HG03520 (cell line): Measurements from ENCODE around the gene NDRG3.

ENCODE experiments used
- ATAC-seq: cut with Tn5 transposase; IDR thresholded peaks from one replicate; pipeline ENCODE4 v1.9.1; 2021; ENCODE audit warnings: mild to moderate bottlenecking, moderate library complexity; ENCODE audit not compliant: unreplicated experiment

The NDRG3 gene

DNA sequence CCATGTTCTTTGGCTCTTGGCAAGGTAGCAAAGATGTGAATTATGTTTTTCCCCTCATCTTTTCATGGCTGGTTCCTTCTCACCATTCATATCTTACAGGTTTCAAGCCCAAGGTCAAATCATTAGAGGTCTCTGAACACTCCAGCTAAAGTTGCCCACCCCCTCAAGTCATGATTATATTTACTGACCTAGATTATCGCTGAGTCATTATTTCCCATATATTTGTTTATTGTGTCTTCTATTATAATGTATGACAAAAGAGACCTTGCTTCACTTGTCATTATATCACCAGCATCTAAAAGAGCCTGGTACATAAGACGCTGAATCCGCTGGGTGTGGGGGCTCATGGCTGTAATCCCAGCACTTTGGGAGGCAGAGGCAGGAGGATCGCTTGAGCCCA is 15.2 kb upstream of the NDRG3 start:
- ATAC-seq = no peak

GRCh38 chr20:36760647-36761046 is 14.8 kb upstream of the NDRG3 start:
- no peak for ATAC-seq

- ATAC-seq = no peak
Measured at GRCh38 chr20:36758276-36758675, 12.4 kb upstream of the NDRG3 start.

GRCh38 chr20:36756496-36756895 is 10.6 kb upstream of the NDRG3 start:
- no peak for ATAC-seq

- no peak for ATAC-seq
Measured at GRCh38 chr20:36754656-36755222, 8.8 kb upstream of the NDRG3 start.

DNA sequence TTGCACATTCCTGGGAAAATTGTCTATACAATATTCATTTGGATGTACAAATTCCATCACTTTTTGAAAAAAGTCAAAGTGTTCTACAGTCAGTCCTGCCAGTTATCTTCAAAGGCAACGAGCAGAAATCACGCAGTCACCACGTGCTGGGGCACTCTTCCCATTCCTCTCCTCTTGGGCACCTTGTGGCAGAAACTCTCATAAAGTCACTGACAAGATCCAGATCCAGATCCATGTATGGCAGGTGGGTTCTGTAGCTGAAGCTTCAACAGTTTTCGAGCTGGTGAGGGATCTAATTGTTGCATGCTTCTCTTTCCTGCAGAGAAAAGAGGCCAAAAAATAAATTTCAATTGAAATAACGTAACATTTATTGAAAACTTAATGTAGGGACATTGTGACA is 6.7 kb upstream of the NDRG3 start:
- ATAC-seq = no peak

GRCh38 chr20:36745234-36745926 is 510 bp downstream of the NDRG3 start:
- ATAC-seq = peak; percentile 33

- no peak for ATAC-seq
Measured at GRCh38 chr20:36744764-36745191, 1.1 kb downstream of the NDRG3 start.

DNA sequence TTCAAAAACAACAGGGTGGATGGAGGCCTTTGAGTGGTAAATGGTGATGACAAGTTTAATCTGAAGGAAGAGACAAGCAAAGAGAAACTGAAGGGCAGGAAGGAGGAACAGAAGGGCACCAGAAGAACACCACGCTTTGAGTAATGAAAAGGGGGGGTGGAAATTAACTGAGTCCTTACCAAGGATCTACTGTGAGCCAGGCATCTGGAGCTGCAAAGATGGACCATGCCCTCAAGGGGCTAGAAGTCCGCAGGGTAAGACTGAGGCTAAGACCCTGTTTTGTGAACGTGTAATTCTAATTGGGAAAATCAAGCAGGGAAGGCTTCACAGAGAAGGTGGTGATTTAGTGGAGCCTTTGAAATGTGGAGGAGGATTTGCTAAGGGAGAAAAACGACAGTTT is 1.6 kb downstream of the NDRG3 start:
- ATAC-seq = no peak

DNA sequence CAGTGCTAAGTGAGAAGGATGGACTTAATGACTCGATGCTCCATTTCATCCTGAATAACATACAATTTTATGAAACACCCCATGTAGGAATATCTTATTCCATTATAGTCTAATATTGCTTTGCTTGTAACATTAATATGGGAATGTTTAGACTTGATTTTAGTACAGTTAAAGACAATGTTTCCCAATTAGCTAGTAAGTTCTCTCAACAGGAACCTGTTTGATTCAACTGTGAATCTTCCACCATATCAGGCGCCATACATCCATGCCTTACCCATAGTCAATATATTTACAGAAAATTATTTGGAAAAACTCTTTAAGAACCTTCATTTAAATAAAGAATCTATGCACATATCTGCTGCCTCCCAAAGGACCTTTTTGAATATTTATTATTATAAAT is 3.3 kb downstream of the NDRG3 start:
- ATAC-seq = no peak

DNA sequence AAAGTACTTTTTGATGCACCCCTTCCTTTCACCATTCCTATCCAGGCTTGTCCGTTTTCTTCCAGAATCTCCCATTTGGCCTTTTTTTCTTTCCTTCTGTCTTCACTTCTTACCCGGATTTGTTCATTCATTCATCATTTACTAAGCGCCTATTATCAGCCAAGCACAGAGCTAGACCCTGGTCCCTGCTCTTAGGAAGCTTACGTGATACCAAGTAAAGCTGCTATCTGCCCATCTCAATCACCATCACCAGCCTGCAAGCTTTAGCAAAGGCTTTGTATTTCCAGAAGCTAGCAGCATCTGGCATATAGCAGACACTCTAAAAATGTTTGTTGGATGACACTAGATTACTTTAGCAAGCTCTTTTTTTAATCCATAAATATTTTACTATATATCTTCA is 4.8 kb downstream of the NDRG3 start:
- no peak for ATAC-seq

GRCh38 chr20:36737183-36737499 is 8.7 kb downstream of the NDRG3 start:
- ATAC-seq = no peak

DNA sequence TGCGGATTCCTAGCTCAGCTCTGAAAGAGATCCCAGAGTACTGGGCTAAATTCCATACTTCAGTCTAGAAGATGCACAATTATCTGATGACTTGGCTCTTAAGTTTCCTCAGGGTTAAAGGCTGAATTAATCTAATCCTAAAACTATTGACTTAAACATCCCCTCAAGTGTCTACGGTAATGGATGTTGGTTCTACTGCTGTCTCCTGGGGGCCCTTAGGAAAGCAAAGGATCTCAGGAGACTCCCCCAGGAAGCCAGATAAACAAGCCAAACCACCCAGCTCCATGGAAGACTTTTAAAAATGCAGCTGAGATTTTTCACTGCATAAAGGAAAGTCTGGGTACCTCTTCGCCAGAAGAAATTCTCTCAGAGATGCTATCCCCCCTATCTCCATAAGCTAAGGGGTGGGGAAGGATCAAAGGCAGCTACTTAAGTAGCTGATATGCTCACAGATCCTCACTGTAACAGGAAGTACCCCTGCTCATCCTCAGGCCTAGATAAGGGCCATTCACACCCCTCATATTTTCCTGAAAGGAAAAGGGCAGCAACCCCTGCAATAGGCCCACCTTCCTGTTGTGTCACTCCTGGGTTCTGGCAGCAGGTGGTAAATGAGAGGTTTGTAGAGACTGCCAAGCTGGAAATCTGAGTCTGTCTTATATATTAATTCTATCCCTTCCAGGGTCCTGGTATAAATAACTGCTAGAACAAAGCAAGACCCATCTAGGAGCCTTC is 9.3 kb downstream of the NDRG3 start:
- ATAC-seq = no peak

- no peak for ATAC-seq
Measured at GRCh38 chr20:36732456-36732855, 13.4 kb downstream of the NDRG3 start.

DNA sequence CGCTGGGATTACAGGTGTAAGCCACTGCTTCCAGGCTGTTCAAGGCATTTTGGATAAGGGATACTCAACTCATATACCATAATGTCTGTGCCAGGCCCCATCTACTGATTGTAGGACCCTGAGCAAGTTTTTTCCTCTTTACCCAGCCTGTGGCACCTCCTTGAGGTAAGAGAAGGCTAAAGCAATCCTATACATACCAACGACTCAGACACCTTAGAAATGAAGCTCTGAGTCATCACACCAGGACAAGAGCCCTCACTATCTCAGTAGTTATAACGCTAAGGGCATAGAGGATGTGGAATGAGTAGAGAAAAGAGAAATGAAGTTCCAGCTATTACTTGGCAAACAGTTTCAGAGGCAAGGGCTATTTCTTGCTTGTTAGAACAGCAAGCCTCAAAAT is 16.9 kb downstream of the NDRG3 start:
- no peak for ATAC-seq

GRCh38 chr20:36726168-36726567 is 19.7 kb downstream of the NDRG3 start:
- no peak for ATAC-seq

DNA sequence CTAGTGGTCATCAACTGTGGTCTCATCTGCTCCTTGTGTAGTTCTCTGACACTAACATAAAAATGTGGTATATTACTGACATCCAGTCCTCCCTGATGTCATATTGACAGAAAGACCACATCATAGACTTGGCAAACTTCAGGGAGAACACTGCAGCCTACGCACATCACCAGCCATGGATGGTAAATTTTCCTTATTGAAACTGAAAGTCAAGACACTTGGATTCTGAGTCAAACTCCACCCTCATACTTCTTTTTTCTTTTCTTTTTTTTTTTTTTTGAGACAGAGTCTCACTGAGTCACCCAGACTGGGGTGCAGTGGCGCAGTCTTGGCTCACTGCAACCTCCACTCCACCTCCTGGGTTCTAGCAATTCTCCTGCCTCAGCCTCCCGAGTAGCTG is 25.4 kb downstream of the NDRG3 start:
- no peak for ATAC-seq

- ATAC-seq = no peak
Measured at GRCh38 chr20:36717657-36718056, 28.2 kb downstream of the NDRG3 start.

DNA sequence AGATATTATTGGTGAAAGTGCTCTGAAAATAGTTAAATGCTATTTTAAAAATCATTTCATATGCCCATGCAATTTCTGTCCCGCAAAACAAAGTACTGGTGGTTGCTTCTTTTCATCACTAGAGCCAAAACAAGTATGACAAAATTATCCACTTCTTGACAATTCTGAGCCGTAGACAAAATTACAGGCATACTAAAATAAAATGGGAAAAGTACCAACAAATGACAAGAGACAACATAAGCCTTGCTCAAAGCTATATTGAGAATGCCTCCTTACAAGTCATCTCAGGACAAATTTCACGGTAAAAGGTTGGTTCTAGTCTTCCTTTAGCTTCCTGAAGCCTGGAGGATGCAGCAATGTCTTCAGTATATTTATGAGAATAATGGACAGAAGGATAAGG is 28.9 kb downstream of the NDRG3 start:
- no peak for ATAC-seq

DNA sequence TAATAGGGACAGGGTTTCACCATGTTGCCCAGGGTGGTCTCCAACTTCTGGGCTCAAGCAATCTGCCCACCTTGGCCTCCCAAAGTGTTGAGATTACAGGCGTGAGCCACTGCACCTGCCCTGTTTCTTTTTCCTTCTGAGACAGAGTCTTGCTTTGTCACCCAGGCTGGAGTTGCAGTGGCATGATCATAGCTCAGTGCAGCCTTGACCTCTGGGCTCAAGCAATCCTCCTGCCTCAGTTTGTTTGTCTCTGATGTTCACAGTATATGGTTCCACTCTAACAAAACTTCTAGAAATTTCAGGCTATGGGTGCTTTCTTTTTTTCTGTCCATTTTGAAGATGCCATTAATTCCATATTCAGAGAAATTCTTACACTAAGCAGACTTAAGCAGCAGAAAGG is 33.1 kb downstream of the NDRG3 start:
- ATAC-seq = no peak

DNA sequence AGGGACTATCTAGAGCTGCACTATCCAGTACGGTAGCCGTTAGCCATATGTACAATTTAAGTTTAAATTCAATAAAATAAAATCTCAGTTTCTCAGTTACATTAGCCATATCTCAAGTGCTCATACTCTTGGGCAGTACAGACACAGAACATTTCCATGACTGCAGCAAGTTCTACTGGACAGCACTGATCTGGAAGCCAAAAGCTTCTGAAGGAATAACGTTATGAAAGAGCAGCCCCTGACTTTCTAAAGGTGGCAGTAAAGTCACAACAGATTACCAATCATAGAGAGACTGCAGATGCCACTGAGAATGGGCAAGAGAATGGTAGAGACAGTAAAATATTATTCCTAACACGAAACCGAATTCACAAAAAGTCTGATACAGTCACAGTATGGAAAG is 36.8 kb downstream of the NDRG3 start:
- ATAC-seq = no peak

- ATAC-seq = no peak
Measured at GRCh38 chr20:36703530-36703929, 42.4 kb downstream of the NDRG3 start.

DNA sequence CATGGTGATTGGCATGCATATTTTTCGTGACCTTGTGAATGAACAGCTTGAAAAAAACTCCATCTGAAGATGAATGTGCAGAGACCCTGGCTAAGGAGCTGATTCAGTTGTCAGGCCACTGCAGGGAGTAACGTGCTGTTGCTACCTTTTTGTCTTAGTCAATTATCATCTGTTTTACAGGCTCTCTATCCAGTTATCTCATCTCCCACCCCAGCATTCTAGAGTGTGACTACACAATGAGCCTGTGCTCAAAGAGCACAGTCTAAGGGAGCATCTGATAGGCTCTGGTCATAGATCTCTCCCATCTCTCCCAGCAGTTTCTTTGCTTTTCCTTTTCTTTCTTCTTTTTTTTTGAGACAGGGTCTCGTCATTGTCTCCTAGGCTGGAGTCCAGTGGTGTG is 45.5 kb downstream of the NDRG3 start:
- ATAC-seq = no peak
